HG02981 (cell line): ENCODE results near the gene DGKB.
"Not testable (repeated sequence)": the region's sequence is repeated elsewhere in the genome, so short reads cannot be mapped to it uniquely, and the experiment has no call there.

Source experiments
- ATAC-seq: cut with Tn5 transposase; IDR thresholded peaks from one replicate; pipeline ENCODE4 v1.9.1; 2021; ENCODE audit warnings: mild to moderate bottlenecking, moderate library complexity; ENCODE audit not compliant: unreplicated experiment

The DGKB gene

DNA sequence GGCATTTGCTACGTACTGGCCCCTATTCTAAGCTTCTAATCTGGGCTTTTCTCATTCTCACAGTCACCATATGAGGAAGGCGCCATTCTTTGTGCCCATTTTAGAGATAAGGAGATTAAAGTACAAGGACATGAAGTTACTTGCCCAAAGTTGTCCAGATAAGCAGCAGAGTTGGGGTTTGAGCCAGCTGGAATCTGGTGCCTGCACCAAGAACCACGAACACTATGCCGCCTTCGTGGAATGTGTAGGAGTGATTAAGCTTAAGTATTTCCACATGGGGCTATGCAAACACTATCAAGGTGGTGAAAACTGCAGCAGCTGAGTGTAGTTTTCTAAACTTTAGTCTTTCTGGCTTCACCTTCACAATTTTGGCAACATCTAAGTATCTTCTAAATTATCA is 570.4 kb downstream of the DGKB start:
- no peak for ATAC-seq

DNA sequence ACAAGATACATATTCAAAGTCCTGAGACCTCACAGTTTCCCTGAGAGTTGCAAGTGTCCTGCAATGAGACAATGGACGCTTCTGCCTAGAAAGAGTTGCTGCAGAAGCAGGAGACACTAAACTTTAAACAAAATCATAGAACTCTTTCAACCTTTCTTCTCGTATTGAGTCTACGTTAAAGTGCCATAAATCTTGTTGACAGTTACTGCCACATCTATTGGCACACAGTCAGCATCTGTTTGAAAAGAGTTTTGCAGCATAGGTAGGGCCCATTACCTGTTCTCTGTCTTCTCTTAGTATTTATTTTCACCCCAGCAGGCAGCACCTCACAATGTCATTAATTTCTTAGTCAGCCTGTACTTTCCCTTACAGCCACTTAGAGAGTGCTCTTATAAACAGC is 577.8 kb downstream of the DGKB start:
- ATAC-seq = no peak

DNA sequence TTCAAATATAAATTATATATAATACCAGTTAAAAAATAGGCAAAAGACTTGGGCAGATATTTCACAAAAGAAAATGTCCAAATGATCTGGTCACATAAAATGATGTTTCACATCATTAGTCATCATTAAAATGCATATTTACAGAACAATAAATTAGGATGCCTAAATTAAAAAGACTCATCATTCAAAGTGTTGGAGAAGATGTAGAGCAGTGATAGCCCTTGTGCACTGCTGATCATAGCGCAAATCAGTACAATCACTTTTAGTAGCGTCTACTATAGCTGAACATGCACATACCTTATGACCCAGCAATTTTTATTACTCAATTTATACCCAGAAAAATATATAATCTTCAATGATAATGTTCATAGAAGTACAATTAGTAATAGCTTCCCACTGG is 579.8 kb downstream of the DGKB start:
- ATAC-seq = no peak

DNA sequence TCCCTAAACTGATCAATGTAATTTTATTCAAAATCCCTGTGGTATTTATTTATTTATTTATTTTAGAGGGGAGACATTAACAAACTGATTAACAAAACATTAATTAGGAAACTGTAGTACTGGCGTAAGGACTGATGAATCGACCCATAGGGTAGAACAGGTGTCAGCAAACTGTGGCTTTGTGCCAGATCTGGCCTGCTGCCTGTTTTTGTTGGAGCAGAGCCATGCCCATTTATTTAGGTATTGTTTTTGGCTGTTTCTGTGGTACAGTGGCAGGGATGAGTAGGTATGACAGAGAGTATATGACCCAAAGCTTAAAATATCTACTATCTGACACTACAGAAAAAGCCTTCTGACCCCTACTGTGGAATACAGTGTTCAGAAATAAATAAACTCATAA is 580.6 kb downstream of the DGKB start:
- no peak for ATAC-seq

DNA sequence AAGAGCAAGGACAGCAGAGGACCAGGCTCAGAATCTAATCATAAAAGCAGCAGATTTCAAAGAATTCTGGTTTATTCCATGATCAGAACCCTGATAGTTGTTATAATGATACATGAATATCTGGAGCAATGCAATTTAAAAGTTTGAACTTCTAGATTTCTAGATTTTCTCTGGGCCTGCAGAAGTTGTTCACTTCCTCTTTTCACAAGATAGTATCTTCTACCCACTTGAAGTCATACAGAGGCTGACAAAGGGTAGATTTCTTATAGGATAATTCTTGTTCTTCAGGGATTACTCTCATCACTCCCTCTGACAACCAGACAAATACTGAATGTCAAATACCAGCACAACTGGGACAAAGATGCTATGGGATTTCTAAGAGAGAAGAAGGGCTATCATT is 593.1 kb downstream of the DGKB start:
- ATAC-seq = no peak

DNA sequence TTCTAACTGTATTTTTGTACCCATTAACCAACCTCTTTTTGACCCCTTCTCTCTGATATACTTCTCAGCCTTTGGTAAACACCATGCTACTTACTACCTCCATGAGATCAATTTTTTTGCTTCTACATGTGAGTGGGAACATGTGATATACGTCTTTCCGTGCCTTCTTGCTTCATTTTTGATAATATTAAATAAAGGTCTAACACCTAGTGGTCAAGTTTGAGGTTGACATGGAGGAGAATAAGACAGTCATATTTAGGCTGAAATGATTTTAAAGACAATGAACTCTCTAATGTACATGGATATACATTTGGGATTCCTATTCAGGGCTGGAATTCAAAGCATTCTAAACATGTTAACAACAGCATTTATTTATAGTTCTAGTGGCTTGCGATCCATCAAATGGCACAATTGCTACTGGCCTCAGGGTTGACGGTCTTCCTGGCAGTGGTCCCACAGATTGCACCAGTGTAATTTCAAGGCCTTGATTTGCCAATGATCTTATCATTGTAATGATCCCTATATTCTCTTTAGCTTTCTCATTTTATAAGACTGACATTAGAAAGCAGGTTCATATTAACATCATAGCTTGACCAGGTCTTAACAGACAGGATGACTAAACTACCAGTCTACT is 597.2 kb downstream of the DGKB start:
- ATAC-seq = no peak

DNA sequence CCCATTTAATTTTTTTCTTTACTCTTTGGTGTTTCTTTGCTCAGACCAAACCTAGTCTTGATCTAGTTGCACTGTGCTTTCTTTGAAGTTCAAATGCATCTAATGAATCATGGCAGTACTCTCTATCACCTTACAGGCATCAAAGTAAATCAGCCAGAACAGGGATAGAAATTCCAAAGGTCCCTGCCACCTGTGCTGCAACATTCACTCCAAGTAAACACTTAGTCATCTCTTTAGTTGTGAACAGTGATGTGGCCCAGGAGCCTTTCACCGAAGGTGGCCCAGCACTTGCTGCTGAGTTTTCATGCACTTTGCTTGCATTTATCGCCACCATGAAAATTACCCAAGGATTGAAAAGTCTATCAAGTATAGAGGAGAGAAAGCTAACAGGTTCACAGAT is 599.0 kb downstream of the DGKB start:
- no peak for ATAC-seq

DNA sequence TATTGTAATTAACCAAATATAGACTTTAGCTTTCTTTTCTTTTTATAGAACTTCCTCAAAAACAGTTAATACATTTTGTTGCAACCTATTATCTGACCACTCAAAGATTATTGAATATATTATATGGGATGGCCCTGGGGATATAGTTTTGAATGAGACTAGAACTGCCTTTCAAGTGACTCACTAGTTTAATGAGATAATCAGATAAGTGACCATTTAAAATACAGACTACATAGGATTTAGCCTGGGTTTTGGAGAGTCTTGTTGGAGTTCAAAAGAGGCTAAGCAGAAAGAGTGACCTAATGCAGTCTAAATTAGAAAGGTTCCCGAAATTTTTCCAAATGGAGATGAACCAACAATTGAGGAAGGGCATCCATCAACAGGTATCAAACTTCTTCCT is 607.9 kb downstream of the DGKB start:
- ATAC-seq = no peak

DNA sequence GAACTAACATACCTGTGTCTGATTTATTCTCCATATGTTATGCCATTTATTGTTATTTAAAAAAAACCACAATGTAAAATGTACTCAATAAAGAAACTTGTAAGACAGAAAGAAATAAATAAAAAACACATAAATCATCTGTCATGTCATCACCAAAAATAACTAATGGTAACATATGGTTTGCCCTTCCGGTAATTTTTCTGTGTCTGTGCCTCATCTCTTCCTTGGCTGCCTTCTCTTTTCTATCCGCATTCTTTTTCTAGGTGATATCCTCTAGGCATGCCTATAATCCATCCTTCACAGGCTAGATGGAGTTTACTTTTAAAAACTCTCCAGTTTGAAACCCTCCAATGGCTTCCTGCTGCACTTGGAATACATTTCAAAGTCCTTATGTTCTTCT is 609.1 kb downstream of the DGKB start:
- ATAC-seq = no peak

DNA sequence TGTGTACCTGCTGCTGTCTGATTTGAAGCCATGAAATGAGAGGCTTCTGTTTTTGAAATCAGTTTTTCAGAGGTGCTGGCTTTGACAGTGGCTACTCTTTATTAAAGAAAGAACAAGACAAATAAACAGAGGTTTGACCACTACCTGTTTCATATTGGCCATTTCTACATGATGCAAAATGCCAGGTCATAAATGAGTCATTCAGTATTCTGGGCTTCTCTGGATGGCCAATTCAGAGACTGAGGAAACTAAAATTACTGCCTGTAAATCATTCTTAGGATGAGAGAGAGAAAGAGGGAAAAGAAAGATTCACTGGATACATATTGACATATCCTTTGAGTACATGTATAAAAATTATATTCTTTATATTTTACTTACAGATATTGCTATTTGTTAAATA is 609.8 kb downstream of the DGKB start:
- ATAC-seq = no peak

DNA sequence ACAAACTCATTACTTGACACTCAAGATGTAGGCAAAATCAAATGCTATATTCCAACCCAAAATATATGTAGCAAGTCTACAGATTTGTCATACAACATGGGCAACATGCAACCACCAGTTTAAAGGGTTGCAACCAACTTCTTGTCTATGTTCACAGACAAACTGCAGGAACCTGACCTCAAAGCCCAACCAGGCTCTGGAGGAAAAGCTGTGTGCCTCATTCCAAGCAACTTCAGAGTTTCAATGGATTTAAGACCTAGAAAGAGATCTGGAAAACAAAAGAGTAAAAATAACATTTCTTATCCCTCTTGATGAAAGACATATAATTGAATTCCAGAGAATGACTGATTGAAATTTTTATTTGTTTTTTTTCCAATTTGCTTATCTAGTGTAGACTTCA is 612.6 kb downstream of the DGKB start:
- ATAC-seq = no peak

DNA sequence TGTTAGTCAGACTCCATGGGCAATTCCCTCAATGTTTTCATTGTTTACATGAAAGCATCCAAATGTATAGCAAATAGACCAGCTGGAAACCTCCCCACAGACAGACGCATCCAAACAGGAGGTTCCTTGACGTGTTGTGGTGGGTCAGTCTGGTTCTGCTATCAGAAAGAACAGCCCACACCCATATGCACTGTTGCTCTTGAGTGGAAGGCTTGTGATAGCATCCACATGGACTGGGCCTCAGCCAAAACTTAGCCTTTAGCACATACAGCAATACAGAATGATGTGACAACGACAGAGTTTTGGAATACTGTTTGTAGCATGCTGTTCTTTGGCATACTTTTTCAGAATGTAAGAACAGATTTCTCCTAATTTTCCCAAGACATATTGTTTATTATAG is 613.9 kb downstream of the DGKB start:
- ATAC-seq = no peak

DNA sequence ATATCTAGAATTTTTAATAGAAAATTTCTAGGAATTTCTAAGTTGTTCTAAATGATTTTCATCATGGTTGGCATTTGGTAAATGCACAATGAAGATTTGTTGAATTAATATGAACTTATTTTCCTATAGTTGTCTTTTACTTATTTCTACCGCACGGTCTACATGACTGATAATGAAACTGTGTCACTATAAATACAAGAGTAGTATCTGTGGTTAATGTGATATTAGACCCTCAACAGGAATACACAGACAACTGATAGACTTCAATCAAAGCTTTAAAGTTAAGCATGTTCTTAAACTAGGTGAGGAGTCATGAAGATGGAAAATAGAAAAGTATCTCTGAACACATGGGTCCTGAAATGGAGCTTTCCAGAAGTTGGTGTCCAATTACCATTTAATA is 615.2 kb downstream of the DGKB start:
- ATAC-seq = no peak

DNA sequence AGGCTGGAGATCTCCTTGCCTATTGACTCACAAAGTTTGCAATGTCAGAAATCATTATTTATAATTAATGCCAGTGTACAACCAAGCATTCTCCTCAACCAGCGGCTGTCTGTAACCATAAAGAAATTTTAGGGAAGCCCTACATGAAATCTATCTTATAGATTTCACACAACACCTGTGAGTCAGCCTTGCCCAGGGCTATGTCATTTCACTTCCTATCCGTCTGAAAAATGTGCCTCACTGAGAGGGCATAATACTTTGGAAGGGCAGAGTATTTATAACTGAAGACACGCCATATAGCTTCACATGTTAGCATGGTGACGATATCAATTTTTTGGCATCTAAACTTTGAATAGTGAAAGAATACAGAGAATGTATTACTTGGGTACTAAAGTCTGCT is 616.5 kb downstream of the DGKB start:
- ATAC-seq = no peak

DNA sequence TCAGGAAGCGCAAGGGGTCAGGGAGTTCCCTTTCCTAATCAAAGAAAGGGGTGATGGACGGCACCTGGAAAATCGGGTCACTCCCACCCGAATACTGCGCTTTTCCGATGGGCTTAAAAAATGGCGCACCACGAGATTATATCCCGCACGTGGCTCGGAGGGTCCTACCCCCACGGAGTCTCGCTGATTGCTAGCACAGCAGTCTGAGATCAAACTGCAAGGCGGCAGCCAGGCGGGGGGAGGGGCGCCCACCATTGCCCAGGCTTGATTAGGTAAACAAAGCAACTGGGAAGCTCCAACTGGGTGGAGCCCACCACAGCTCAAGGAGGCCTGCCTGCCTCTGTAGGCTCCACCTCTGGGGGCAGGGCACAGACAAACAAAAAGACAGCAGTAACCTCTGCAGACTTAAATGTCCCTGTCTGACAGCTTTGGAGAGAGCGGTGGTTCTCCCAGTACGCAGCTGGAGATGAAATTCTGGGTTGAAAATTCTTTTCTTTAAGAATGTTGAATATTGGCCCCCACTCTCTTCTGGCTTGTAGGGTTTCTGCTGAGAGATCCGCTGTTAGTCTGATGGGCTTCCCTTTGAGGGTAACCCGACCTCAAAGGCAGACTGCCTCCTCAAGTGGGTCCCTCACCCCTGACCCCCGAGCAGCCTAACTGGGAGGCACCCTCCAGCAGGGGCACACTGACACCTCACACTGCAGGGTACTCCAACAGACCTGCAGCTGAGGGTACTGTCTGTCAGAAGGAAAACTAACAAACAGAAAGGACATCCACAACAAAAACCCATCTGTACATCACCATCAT is 623.3 kb downstream of the DGKB start:
- ATAC-seq = not testable (repeated sequence)

DNA sequence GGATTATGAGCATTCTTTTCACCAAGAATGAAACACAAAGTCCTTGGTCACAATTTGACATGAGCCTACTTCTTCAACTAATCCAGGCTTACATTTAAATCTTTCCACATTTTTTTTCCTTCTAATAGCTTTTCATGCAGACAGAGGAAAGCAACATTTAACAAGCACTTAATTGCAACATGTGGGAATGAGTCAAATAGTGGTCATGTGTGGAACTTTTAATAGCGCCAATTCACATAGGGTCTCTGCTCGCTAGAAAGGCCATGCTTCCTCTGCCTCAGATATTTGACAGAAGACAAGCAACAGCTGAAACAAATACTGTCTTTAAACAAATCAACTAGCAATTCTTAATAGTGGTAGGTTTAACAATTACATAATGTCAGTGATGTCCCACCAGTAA is 627.2 kb downstream of the DGKB start:
- no peak for ATAC-seq

DNA sequence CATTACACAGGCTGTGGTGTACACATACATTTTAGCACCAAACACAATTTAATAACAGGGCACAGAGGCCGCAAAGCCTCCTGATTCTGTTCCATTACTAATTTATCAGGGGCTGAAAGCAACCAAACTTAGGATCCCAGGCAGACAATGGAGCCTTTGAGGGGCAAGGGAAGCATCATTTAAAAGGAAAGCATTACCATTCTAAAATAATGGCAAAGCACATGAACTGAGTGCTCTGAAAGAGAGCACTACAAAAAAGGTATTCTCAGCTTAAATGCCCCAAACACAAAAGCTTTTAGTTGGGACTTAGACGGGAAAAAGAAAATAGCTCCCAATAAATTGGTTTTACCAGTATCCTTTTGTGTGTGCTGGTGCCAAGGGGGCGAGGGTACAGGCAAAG is 631.1 kb downstream of the DGKB start:
- no peak for ATAC-seq

DNA sequence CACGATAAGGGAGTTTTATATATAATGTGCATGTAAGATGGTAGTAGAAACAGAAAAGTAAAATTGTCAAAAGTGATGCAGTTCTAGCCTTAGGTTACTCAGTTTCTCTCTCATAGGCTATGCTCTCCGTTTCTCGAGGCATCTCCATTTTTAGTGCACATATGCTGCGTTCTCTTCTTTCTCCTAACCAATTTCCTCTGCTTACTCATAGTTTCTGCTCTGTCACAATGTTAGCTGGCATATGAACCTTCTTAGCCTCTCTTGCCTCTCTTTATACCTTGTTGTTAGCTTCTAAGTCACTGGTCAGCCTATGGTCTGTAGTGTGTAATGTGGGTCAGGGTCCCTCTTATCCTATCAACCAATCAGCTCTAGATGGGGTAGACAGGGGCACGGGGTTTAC is 632.5 kb downstream of the DGKB start:
- no peak for ATAC-seq

DNA sequence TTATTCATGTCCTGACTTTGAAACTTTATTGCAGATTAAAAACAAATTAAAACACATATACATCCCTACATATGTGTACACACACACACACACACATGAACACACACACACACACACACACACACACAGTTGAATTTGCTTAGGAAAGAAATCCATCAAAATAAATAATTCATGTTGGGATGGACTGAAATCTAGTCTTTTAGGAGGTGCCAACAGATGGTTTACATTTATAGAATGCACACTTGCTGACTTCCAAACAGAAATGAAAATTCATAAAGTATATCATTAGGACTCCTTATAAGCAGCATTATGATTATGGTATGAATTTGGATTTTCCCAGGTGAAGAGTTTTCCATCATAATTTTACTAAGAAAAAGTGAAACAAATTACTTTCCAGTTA is 642.5 kb downstream of the DGKB start:
- ATAC-seq = no peak

DNA sequence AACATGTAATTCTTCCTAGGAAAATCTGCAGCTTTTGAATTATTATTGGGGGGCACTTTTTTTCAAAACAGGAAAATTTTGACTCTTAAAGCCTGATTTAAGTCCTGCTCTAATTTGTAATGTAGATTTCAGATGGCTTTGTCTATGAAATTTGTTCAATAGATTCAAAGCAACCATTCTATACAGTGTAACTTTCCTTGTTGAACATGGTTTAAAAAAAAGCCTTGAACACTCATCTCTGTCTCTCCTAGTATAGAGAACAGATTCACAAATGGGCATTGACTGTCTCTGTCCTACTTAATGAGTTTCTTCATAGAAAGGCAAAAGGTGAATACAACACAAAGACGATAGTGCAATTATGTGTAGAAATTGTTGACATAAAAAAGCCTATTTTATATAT is 643.7 kb downstream of the DGKB start:
- ATAC-seq = no peak

DNA sequence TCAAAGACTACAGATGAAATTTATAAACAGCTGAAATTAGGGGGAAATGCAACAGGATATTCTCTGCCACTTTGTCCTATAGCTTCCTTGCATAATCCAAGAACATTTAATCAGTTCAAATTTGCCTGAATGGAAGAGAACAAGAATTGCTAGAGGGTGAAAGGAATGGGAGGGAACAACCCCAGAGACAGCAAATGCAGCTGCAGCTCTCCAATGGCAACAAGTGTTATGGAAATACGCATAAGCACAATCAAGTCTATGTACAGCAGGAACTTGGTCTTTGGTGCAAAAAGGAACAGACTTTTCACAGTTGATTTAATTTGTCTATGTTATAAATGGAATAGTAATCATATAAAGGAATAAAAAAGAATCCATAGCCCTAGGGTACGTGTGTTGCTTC is 644.1 kb downstream of the DGKB start:
- ATAC-seq = no peak

DNA sequence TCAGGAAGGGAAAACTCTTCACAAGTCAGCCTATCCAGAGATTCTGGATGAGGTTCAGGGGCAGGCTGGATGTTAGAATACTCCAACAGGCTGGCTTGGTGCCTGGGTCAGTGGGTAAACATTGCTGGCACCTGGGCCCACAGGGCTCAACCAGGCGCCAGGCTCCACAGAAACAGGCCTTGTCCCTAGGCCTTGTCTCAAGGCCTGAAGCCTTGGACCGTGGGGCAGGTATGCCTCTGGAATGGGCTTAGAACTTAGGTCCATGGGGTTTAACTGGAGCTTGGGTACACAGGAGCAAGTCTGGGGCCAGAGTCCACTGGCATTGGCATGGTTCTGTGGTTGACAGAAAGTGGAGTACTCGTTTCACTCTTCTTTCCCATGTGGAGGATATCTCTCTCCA is 650.1 kb downstream of the DGKB start:
- no peak for ATAC-seq

DNA sequence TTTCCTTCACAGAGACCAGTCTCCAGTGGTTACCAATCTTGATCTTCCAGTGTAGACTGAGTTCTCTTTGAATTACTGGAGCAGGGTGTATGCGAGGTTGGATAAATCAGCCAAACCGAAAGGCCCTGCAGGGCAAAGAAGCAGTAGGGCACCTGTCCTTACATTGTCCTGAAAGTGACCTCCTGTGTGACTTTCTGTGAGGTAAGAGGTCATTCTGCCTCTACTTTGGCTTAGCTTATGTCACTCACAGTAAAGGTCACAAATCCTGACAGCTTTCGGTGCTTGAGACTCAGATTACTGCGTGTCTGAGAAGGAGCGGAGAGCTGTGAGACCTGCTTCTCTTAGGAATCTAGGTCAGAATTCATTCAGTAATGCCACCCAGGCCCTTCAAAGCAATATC is 660.4 kb downstream of the DGKB start:
- ATAC-seq = no peak
